Parathyroid adenoma (tissue), 2 donors: ENCODE results near the gene MYCBPAP.
A peak's percentile ranks its signal among the peaks of the same experiment; 100 is the strongest.

ENCODE experiments used
- H2AFZ ChIP-seq: fragments of 300-600 bp; sonication (generic); one replicate; pipeline ENCODE4 v1.7.0; 2017; ENCODE audit warnings: antibody characterized with exemption, mild to moderate bottlenecking
- H3K27ac ChIP-seq: fragments of 300-600 bp; sonication (generic); one replicate; pipeline ENCODE4 v1.7.0; 2017
- H3K27me3 ChIP-seq: fragments of 300-600 bp; sonication (generic); one replicate; pipeline ENCODE4 v1.7.0; 2017; ENCODE audit warnings: low read length; ENCODE audit not compliant: control insufficient read depth, insufficient read depth
- H3K36me3 ChIP-seq: fragments of 300-600 bp; sonication (generic); one replicate; pipeline ENCODE4 v1.7.0; 2017; ENCODE audit warnings: low read length; ENCODE audit not compliant: control insufficient read depth, insufficient read depth
- H3K4me1 ChIP-seq: fragments of 300-600 bp; sonication (generic); one replicate; pipeline ENCODE4 v1.7.0; 2017; ENCODE audit warnings: control low read depth
- H3K4me2 ChIP-seq: fragments of 300-600 bp; sonication (generic); one replicate; pipeline ENCODE4 v1.7.0; 2017; ENCODE audit warnings: low read length
- H3K4me3 ChIP-seq: fragments of 300-600 bp; sonication (generic); one replicate; pipeline ENCODE4 v1.7.0; 2017; ENCODE audit warnings: low read depth, low read length
- H3K79me2 ChIP-seq: fragments of 300-600 bp; sonication (generic); one replicate; pipeline ENCODE4 v1.7.0; 2017; ENCODE audit warnings: control low read depth
- H3K9ac ChIP-seq: fragments of 300-600 bp; sonication (generic); one replicate; pipeline ENCODE4 v1.7.0; 2017; ENCODE audit warnings: mild to moderate bottlenecking
- H3K9me3 ChIP-seq: fragments of 300-600 bp; sonication (generic); one replicate; pipeline ENCODE4 v1.7.0; 2017; ENCODE audit warnings: low read length; ENCODE audit not compliant: control insufficient read depth
- CTCF ChIP-seq: fragments of 300-600 bp; sonication (generic); IDR thresholded peaks from one replicate; pipeline ENCODE4 v1.7.0; 2017; ENCODE audit warnings: antibody characterized with exemption, mild to moderate bottlenecking
- donor health status: primary hyperparathyroidism.

The MYCBPAP gene

GRCh38 chr17:50549256-50549941 lies 41.2 kb downstream of the MYCBPAP start:
- Histone ChIP-seq H3K4me3 (no peak overlapping the region), H3K4me2 (no peak overlapping the region), H3K79me2 (peaks cover 2% of the 10 kb centered on the region), H3K27me3 (no peaks in the 10 kb centered on the region), H3K9me3 (no peaks in the 10 kb centered on the region), H2AFZ (no peak overlapping the region), H3K27ac (no peak overlapping the region), H3K9ac (no peak overlapping the region), H3K4me1 (peaks cover 22% of the 10 kb centered on the region), H3K36me3 (no peaks in the 10 kb centered on the region)
- no peak for TF ChIP-seq CTCF

GRCh38 chr17:50549969-50550368 lies 41.7 kb downstream of the MYCBPAP start:
- Histone ChIP-seq H3K79me2 (peaks cover 2% of the 10 kb centered on the region), H3K36me3 (no peaks in the 10 kb centered on the region), H3K9me3 (no peaks in the 10 kb centered on the region), H3K4me3 (no peak overlapping the region), H3K4me1 (peaks cover 22% of the 10 kb centered on the region), H3K9ac (no peak overlapping the region), H3K27ac (no peak overlapping the region), H2AFZ (no peak overlapping the region), H3K4me2 (no peak overlapping the region), H3K27me3 (no peaks in the 10 kb centered on the region)
- no peak for TF ChIP-seq CTCF

GRCh38 chr17:50550661-50551432 lies 42.6 kb downstream of the MYCBPAP start:
- peak; percentile 89 for TF ChIP-seq CTCF
- Histone ChIP-seq H3K27ac (peak overlapping the region; percentile 17), H3K4me2 (peak overlapping the region; percentile 24), H3K4me3 (no peak overlapping the region), H3K79me2 (peaks cover 2% of the 10 kb centered on the region), H3K9me3 (no peaks in the 10 kb centered on the region), H3K27me3 (no peaks in the 10 kb centered on the region), H2AFZ (no peak overlapping the region), H3K9ac (no peak overlapping the region), H3K36me3 (no peaks in the 10 kb centered on the region), H3K4me1 (peaks cover 22% of the 10 kb centered on the region)

GRCh38 chr17:50551433-50551815 lies 43.2 kb downstream of the MYCBPAP start:
- Histone ChIP-seq H3K9ac (no peak overlapping the region), H3K27me3 (no peaks in the 10 kb centered on the region), H3K4me2 (no peak overlapping the region), H3K9me3 (no peaks in the 10 kb centered on the region), H3K4me1 (peaks cover 19% of the 10 kb centered on the region), H3K79me2 (no peaks in the 10 kb centered on the region), H3K4me3 (no peak overlapping the region), H3K27ac (no peak overlapping the region), H3K36me3 (no peaks in the 10 kb centered on the region), H2AFZ (no peak overlapping the region)
- no peak for TF ChIP-seq CTCF
